H1 (cell line): ENCODE measurements around the gene TRIM71. TPM values are rescaled to one million over a fixed set of nuclear protein-coding genes. Genes with fewer than 3 reads are reported as not detected.
A peak's percentile ranks its signal among the peaks of the same experiment; 100 is the strongest.

Source experiments
- CTCF ChIA-PET: fragments of 300-600 bp; sonication (Branson Sonifier 250); formaldehyde crosslinking; loops from one replicate; lab custom pipeline; 2021; ENCODE audit not compliant: partially characterized antibody; lab: Charles Lee
- POLR2A ChIA-PET: fragments of 300-600 bp; sonication (Branson Sonifier 250); formaldehyde crosslinking; loops from one replicate; lab custom pipeline; 2021; ENCODE audit warnings: inconsistent platforms; ENCODE audit not compliant: partially characterized antibody; lab: Charles Lee
- DNase-seq, 2 experiments: peaks; one replicate each; pipeline versions ENCODE4 v3.0.0 to v3.0.0-alpha.2; 2010 to 2022; ENCODE audit warnings: low spot score in 2 of 2, low read depth in 1 of 2, mixed read lengths in 1 of 2
- FAIRE-seq: peaks from 2 replicates; lab custom pipeline; 2011; peaks lifted over from hg19 to GRCh38; lab: Jason Lieb, UNC
- H2AFZ ChIP-seq: 2 replicates; pipeline ENCODE4 v1.8.1; 2012; ENCODE audit warnings: low read length, inconsistent platforms
- H2AK5ac ChIP-seq: 2 replicates; pipeline ENCODE4 v1.6.1; 2013; ENCODE audit warnings: low read depth, low read length
- H2BK120ac ChIP-seq: replicated peaks from 2 replicates; pipeline ENCODE3; 2013; ENCODE audit warnings: low read depth, low read length, inconsistent platforms
- H2BK12ac ChIP-seq: 2 replicates; pipeline ENCODE4 v1.6.1; 2013; ENCODE audit warnings: low read depth, low read length
- H2BK15ac ChIP-seq: 2 replicates; pipeline ENCODE4 v1.6.1; 2013; ENCODE audit warnings: low read length
- H2BK20ac ChIP-seq: 2 replicates; pipeline ENCODE4 v1.6.1; 2013; ENCODE audit warnings: low read length
- H2BK5ac ChIP-seq: 2 replicates; pipeline ENCODE4 v1.6.1; 2013; ENCODE audit warnings: low read depth, low read length
- H3K14ac ChIP-seq: 2 replicates; pipeline ENCODE4 v1.6.1; 2013; ENCODE audit warnings: inconsistent platforms; ENCODE audit not compliant: insufficient read length
- H3K18ac ChIP-seq: 2 replicates; pipeline ENCODE4 v1.6.1; 2013; ENCODE audit warnings: low read length; ENCODE audit errors: extremely low read depth
- H3K23ac ChIP-seq: 2 replicates; pipeline ENCODE4 v1.6.1; 2013; ENCODE audit warnings: inconsistent platforms; ENCODE audit not compliant: insufficient read length
- H3K23me2 ChIP-seq: 2 replicates; pipeline ENCODE4 v1.6.1; 2013; ENCODE audit warnings: low read depth, low read length
- H3K27ac ChIP-seq: 2 replicates; pipeline ENCODE4 v1.6.1; 2011; ENCODE audit warnings: low read depth, low read length, inconsistent platforms
- H3K27me3 ChIP-seq, 4 experiments: replicated peaks in 1 of 4; 1 replicate in 1 of 4; 2 replicates in 3 of 4; pipeline versions ENCODE4 v1.6.1 to v1.8.1; 2011 to 2013; ENCODE audit warnings: low read length in 3 of 4, mild to moderate bottlenecking in 3 of 4, inconsistent platforms in 2 of 4, mixed read lengths in 2 of 4, moderate library complexity in 1 of 4; ENCODE audit not compliant: control insufficient read depth in 3 of 4, insufficient read depth in 3 of 4; ENCODE audit errors: extremely low read depth in 1 of 4
- H3K36me3 ChIP-seq, 4 experiments: 2 replicates each; pipeline versions ENCODE4 v1.6.1 to v1.8.1; 2011 to 2013; ENCODE audit warnings: mild to moderate bottlenecking in 4 of 4, low read length in 3 of 4, moderate library complexity in 2 of 4, control low read depth in 1 of 4, inconsistent platforms in 1 of 4; ENCODE audit not compliant: insufficient read depth in 4 of 4, control insufficient read depth in 2 of 4
- H3K4ac ChIP-seq: replicated peaks from 2 replicates; pipeline ENCODE3; 2013; ENCODE audit warnings: low read length, low read depth, mixed read lengths, inconsistent platforms; ENCODE audit not compliant: insufficient read length
- H3K4me1 ChIP-seq, 4 experiments: replicated peaks in 1 of 4; 1 replicate in 1 of 4; 2 replicates in 3 of 4; pipeline versions ENCODE4 v1.6.1 to v1.8.1; 2011 to 2013; ENCODE audit warnings: low read length in 3 of 4, inconsistent platforms in 2 of 4, mixed read lengths in 1 of 4; ENCODE audit not compliant: insufficient read depth in 4 of 4, control insufficient read depth in 3 of 4
- H3K4me2 ChIP-seq, 2 experiments: 2 replicates each; pipeline versions ENCODE4 v1.6.1 to v1.8.1; 2011 to 2013; ENCODE audit warnings: low read depth in 2 of 2, low read length in 2 of 2, control low read depth in 1 of 2, inconsistent platforms in 1 of 2, mild to moderate bottlenecking in 1 of 2; ENCODE audit not compliant: insufficient read depth in 1 of 2
- H3K4me3 ChIP-seq, 4 experiments: fragments of 200-600, 300-600 bp in 1 of 4; sonication (generic), shearing (Covaris generic), sonication (Bioruptor Twin) in 1 of 4; 2 replicates each; pipeline versions ENCODE4 v1.5.1 to v1.8.1; 2011 to 2016; ENCODE audit warnings: low read length in 4 of 4, low read depth in 3 of 4, control low read depth in 2 of 4, inconsistent platforms in 2 of 4, mild to moderate bottlenecking in 2 of 4, mixed read lengths in 1 of 4, moderate library complexity in 1 of 4; ENCODE audit not compliant: insufficient read depth in 2 of 4; ENCODE audit errors: extremely low read depth in 1 of 4
- H3K56ac ChIP-seq: replicated peaks from 2 replicates; pipeline ENCODE3; 2013; ENCODE audit warnings: low read depth, mild to moderate bottlenecking, mixed read lengths, low read length, inconsistent platforms; ENCODE audit not compliant: insufficient read length
- H3K79me1 ChIP-seq: 2 replicates; pipeline ENCODE4 v1.6.1; 2013; ENCODE audit warnings: low read depth, low read length, control low read depth
- H3K79me2 ChIP-seq, 2 experiments: 2 replicates each; pipeline versions ENCODE4 v1.6.1 to v1.8.1; 2012 to 2013; ENCODE audit warnings: low read length in 2 of 2, mild to moderate bottlenecking in 2 of 2, inconsistent platforms in 1 of 2; ENCODE audit not compliant: insufficient read depth in 2 of 2, control insufficient read depth in 1 of 2
- H3K9ac ChIP-seq, 4 experiments: replicated peaks in 1 of 4; 1 replicate in 1 of 4; 2 replicates in 3 of 4; pipeline versions ENCODE4 v1.6.1 to v1.8.1; 2011 to 2013; ENCODE audit warnings: low read depth in 3 of 4, low read length in 3 of 4, control low read depth in 2 of 4, mild to moderate bottlenecking in 2 of 4, moderate library complexity in 2 of 4, inconsistent platforms in 1 of 4; ENCODE audit errors: extremely low read depth in 1 of 4
- H3K9me3 ChIP-seq, 2 experiments: 2 replicates each; pipeline versions ENCODE4 v1.6.1 to v1.8.1; 2012 to 2013; ENCODE audit warnings: mild to moderate bottlenecking in 2 of 2, moderate library complexity in 2 of 2, control low read depth in 1 of 2, inconsistent platforms in 1 of 2, low read depth in 1 of 2, low read length in 1 of 2, mixed read lengths in 1 of 2; ENCODE audit not compliant: insufficient read depth in 2 of 2
- H4K20me1 ChIP-seq, 2 experiments: replicated peaks in 1 of 2; 2 replicates each; pipeline versions ENCODE3 to v1.8.1; 2011 to 2013; ENCODE audit warnings: inconsistent platforms in 2 of 2, low read length in 2 of 2, mild to moderate bottlenecking in 1 of 2; ENCODE audit not compliant: insufficient read depth in 2 of 2, control insufficient read depth in 1 of 2
- H4K5ac ChIP-seq: 2 replicates; pipeline ENCODE4 v1.6.1; 2013; ENCODE audit warnings: low read length, low read depth, mixed read lengths, inconsistent platforms; ENCODE audit not compliant: insufficient read length
- H4K8ac ChIP-seq: 2 replicates; pipeline ENCODE4 v1.8.0; 2013; ENCODE audit warnings: mild to moderate bottlenecking, moderate library complexity, low read length, inconsistent platforms; ENCODE audit not compliant: insufficient read depth; ENCODE audit errors: extremely low read depth
- H4K91ac ChIP-seq: replicated peaks from 2 replicates; pipeline ENCODE3; 2013; ENCODE audit warnings: low read length, mixed read lengths, inconsistent platforms; ENCODE audit not compliant: insufficient read length
- ATF3 ChIP-seq: IDR thresholded peaks from 2 replicates; pipeline ENCODE4 v1.6.1; 2011; ENCODE audit warnings: low read depth, mild to moderate bottlenecking, low read length; ENCODE audit not compliant: insufficient read depth
- HDAC2 ChIP-seq, 2 experiments: fragments of 300-600 bp in 1 of 2; sonication (generic) in 1 of 2; IDR thresholded peaks; 2 replicates each; pipeline ENCODE4 v1.6.1; 2011 to 2012; ENCODE audit warnings: low read depth in 2 of 2, low read length in 2 of 2, mild to moderate bottlenecking in 2 of 2, moderate library complexity in 2 of 2, borderline replicate concordance in 1 of 2, inconsistent platforms in 1 of 2
- KDM5A ChIP-seq: fragments of 200-600 bp; IDR thresholded peaks from 2 replicates; pipeline ENCODE4 v1.7.1; 2012; ENCODE audit warnings: mild to moderate bottlenecking, low read length, inconsistent platforms, mixed read lengths
- POLR2A ChIP-seq, 2 experiments: IDR thresholded peaks; 1 replicate in 1 of 2; 2 replicates in 1 of 2; pipeline ENCODE4 v1.6.1; 2011; ENCODE audit warnings: low read depth in 2 of 2, low read length in 2 of 2, mild to moderate bottlenecking in 2 of 2; ENCODE audit errors: control extremely low read depth in 1 of 2
- SIN3A ChIP-seq, 2 experiments: IDR thresholded peaks in 1 of 2; conservative IDR thresholded peaks in 1 of 2; 2 replicates each; pipeline ENCODE4 v1.6.1; 2011 to 2012; ENCODE audit warnings: low read length in 2 of 2, improper control_type of control experiment in 1 of 2, low read depth in 1 of 2, mild to moderate bottlenecking in 1 of 2
- SUZ12 ChIP-seq: fragments of 200-600 bp; sonication (generic); IDR thresholded peaks from 2 replicates; pipeline ENCODE4 v1.6.1; 2012; ENCODE audit warnings: mild to moderate bottlenecking, inconsistent platforms, low read length, moderate library complexity, mixed read lengths
- TBP ChIP-seq: IDR thresholded peaks from 2 replicates; pipeline ENCODE4 v1.6.1; 2011; ENCODE audit warnings: low read depth, low read length, improper control_type of control experiment
- WGBS, 2 experiments: shearing (Covaris generic) in 1 of 2; methylation state at CpG; one replicate each; pipeline versions ENCODE4 v1.1.6 to v1.1.7; 2013 to 2015; ENCODE audit warnings: low lambda C conversion rate in 2 of 2, mixed read lengths in 2 of 2, inconsistent platforms in 1 of 2, low coverage in 1 of 2, missing lambda C conversion rate in 1 of 2; ENCODE audit not compliant: insufficient replicate concordance in 2 of 2, insufficient coverage in 1 of 2, insufficient read length in 1 of 2; ENCODE audit errors: extremely low coverage in 1 of 2, missing lambda C conversion rate in 1 of 2; 5-methylcytosine and 5-hydroxymethylcytosine counted together
- polyA plus RNA-seq, 7 experiments: library from polyadenylated mRNA; depleted of rRNA in 3 of 7; stranded (reverse) in 5 of 7; unstranded in 2 of 7; fragments of >200 nt in 5 of 7; fragments of 200-250 nt in 2 of 7; gene quantifications; 1 replicate in 5 of 7; 2 replicates in 1 of 7; 4 replicates in 1 of 7; pipeline versions ENCODE4 v1.2.1 to v1.2.3, GENCODE V29; 2011 to 2013; ENCODE audit warnings: missing spikeins in 2 of 7, mixed read lengths in 2 of 7
- total RNA-seq: library from RNA; stranded (reverse); fragmentation: NEBNext Ultra II Directional; extraction: Animal tissue kit (Norgen Biotek cat#: 25700); gene quantifications from 2 replicates; pipeline ENCODE4 v1.2.1, GENCODE V29; 2021

Gene TRIM71
- total and polyA plus RNA-seq, 2 of the 8 experiments (the other 6 are each of a cell fraction or from before 2014, with no cell fraction given), result 53.7 to 293 TPM

- Histone ChIP-seq H3K79me2 (peaks cover 88 to 100% of the 10 kb centered on the region in 2 experiments), H3K14ac (no peak overlapping the region), H2AK5ac (no peak overlapping the region), H3K4me1 (peaks cover 38 to 65% (median 61%) of the 10 kb centered on the region in 4 experiments), H3K79me1 (peaks cover 13% of the 10 kb centered on the region), H3K27ac (no peak overlapping the region), H3K4ac (no peak overlapping the region), H3K23me2 (no peaks in the 10 kb centered on the region; the same call in 1 of the 2 replicates), H4K20me1 (peaks cover 54 to 61% of the 10 kb centered on the region in 2 experiments), H2BK15ac (no peak overlapping the region), H2BK12ac (no peak overlapping the region), H3K9me3 (no peaks in the 10 kb centered on the region), H3K56ac (no peak overlapping the region), H3K4me3 (no peak overlapping the region), H2BK20ac (no peak overlapping the region), H2BK5ac (no peak overlapping the region), H4K5ac (no peak overlapping the region), H4K91ac (no peak overlapping the region), H3K23ac (no peak overlapping the region), H4K8ac (no peak overlapping the region), H3K9ac (no peak overlapping the region), H3K18ac (no peak overlapping the region), H3K27me3 (no peaks in the 10 kb centered on the region; a peak in 1 of 7 replicates), H3K4me2 (peak overlapping the region; percentile 12 to 98; a peak in 3 of 4 replicates), H3K36me3 (peaks cover 0 to 25% (median 0%) of the 10 kb centered on the region in 4 experiments; a peak in 4 of 8 replicates), H2AFZ (no peak overlapping the region), H2BK120ac (no peak overlapping the region)
- DNase-seq, result no peak
- no peak for TF ChIP-seq ATF3
- TF ChIP-seq KDM5A, result no peak
- no peak for TF ChIP-seq HDAC2 (IDR thresholded peaks at IDR 0.05; ENCODE audit: borderline replicate concordance in 1 of 2, low read depth in 2 of 2, low read length in 2 of 2)
- TF ChIP-seq SIN3A (conservative IDR thresholded peaks at IDR 0.05 in 1 of 2, IDR thresholded peaks at IDR 0.05 in 1 of 2; ENCODE audit: low read depth in 1 of 2, low read length in 2 of 2), result no peak
- TF ChIP-seq SUZ12, result no peak
- TF ChIP-seq TBP, result no peak
- TF ChIP-seq POLR2A (IDR thresholded peaks at IDR 0.05; ENCODE audit: control extremely low read depth in 1 of 2, low read depth in 2 of 2, low read length in 2 of 2), result 0 out of 3 replicates have a peak, but pooled peaks of 1 of the 2 experiments have one; percentile 20
- ChIA-PET CTCF (interaction anchor here (0.7 to 3.1 kb wide), 7 partner anchors 10 to 178 kb away, joined by 3 to 21 read pairs (median 8); partner anchors contain the start of gene CNOT10), POLR2A (interaction anchor here (0.6 to 3.2 kb wide), 10 partner anchors 10 to 47 kb away, joined by 3 to 23 read pairs (median 4); no protein-coding TSS in a partner anchor)
- WGBS, 2 experiments, result 91% methylated on average over 11 of the region's 11 CpGs; no CpG with 5 or more reads in 1 of the 2 experiments
- no peak for FAIRE-seq
Observed at GRCh38 chr3:32862247-32862935, 44.6 kb downstream of the TRIM71 start.
